WTC11 (cell line): ENCODE measurements around the gene ESM1.

Experiments used
- CBFB ChIP-seq: sonication (generic); formaldehyde crosslinking; IDR thresholded peaks from 2 replicates; pipeline ENCODE4 v1.8.1; 2022; ENCODE audit warnings: mild to moderate bottlenecking, low read depth, missing genetic modification reagents
- CTCF ChIP-seq: fragments of 200-600 bp; IDR thresholded peaks from 2 replicates; pipeline ENCODE4 v1.8.0; 2022; ENCODE audit warnings: antibody characterized with exemption
- E2F5 ChIP-seq: sonication (generic); formaldehyde crosslinking; IDR thresholded peaks from 2 replicates; pipeline ENCODE4 v1.8.1; 2022; ENCODE audit warnings: mild to moderate bottlenecking, moderate library complexity, missing genetic modification reagents
- FOXJ3 ChIP-seq: sonication (generic); formaldehyde crosslinking; IDR thresholded peaks from 2 replicates; pipeline ENCODE4 v1.9.0; 2021; ENCODE audit warnings: missing genetic modification reagents, mild to moderate bottlenecking, borderline replicate concordance
- FOXK1 ChIP-seq: sonication (generic); formaldehyde crosslinking; IDR thresholded peaks from 2 replicates; pipeline ENCODE4 v1.8.0; 2022; ENCODE audit warnings: mild to moderate bottlenecking, moderate library complexity, missing genetic modification reagents
- NFYB ChIP-seq: sonication (generic); formaldehyde crosslinking; conservative IDR thresholded peaks from 2 replicates; pipeline ENCODE4 v1.8.0; 2022; ENCODE audit warnings: low read depth, missing genetic modification reagents
- NR2C2 ChIP-seq: sonication (generic); formaldehyde crosslinking; IDR thresholded peaks from 2 replicates; pipeline ENCODE4 v1.8.0; 2022; ENCODE audit warnings: mild to moderate bottlenecking, missing genetic modification reagents
- NR3C1 ChIP-seq: sonication (generic); formaldehyde crosslinking; conservative IDR thresholded peaks from 2 replicates; pipeline ENCODE4 v1.8.1; 2023; ENCODE audit warnings: low read depth, mild to moderate bottlenecking, missing genetic modification reagents
- PRDM15 ChIP-seq: sonication (generic); formaldehyde crosslinking; IDR thresholded peaks from 2 replicates; pipeline ENCODE4 v1.8.0; 2022; ENCODE audit warnings: missing genetic modification reagents
- PREB ChIP-seq: sonication (generic); formaldehyde crosslinking; IDR thresholded peaks from 2 replicates; pipeline ENCODE4 v1.8.1; 2022; ENCODE audit warnings: mild to moderate bottlenecking, missing genetic modification reagents, moderate library complexity, borderline replicate concordance
- TCF7 ChIP-seq: sonication (generic); formaldehyde crosslinking; IDR thresholded peaks from 2 replicates; pipeline ENCODE4 v1.8.0; 2022; ENCODE audit warnings: mild to moderate bottlenecking, low read depth, missing genetic modification reagents, moderate library complexity
- TF ChIP-seq, protein P1 (sequence below): sonication (generic); formaldehyde crosslinking; IDR thresholded peaks from 2 replicates; pipeline ENCODE4 v1.8.0; 2022; ENCODE audit warnings: mild to moderate bottlenecking, missing genetic modification reagents

DNA sequence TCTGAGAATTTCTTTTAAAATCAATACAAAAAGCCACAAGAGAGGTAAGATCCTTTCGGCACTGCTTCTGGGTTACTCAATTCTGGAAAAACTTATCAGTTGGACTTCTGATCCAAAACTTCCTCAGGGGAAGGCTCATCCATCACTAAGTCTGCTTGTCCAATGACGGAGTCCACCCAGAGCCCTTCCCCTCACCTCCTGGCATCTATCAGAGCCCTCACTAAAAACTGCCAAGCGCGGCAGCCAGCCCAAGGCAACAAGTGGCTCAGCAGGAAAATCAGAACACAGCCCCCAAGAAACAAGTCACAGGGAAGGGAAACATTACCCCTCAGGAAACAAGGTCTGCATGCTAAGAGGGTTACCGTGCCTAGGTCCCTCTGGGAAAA, 869 bp upstream of the ESM1 start:
- TF ChIP-seq NR3C1 (CRISPR knock-in tag) (no peak), CTCF (no peak), FOXJ3 (no peak), NFYB (no peak), CBFB (CRISPR knock-in tag) (no peak), PREB (no peak), E2F5 (CRISPR knock-in tag) (no peak), FOXK1 (CRISPR knock-in tag) (no peak), NR2C2 (CRISPR knock-in tag) (no peak), TCF7 (CRISPR knock-in tag) (no peak), PRDM15 (CRISPR knock-in tag) (no peak)
- TF ChIP-seq, protein P1, sequence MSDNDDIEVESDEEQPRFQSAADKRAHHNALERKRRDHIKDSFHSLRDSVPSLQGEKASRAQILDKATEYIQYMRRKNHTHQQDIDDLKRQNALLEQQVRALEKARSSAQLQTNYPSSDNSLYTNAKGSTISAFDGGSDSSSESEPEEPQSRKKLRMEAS (CRISPR knock-in tag): no peak
